Embryonic facial prominence (tissue), 1 donor: ENCODE measurements around the gene PLA2G15.

Source experiments
- DNase-seq: peaks from one replicate; pipeline ENCODE4 v3.0.0-alpha.2; 2016; ENCODE audit errors: extremely low spot score

PLA2G15 gene

GRCh38 chr16:68298312-68298711 lies 53.1 kb downstream of the PLA2G15 start:
- no peak for DNase-seq

- no peak for DNase-seq
Observed at GRCh38 chr16:68298907-68299561, 53.9 kb downstream of the PLA2G15 start.

GRCh38 chr16:68299571-68300453 lies 54.6 kb downstream of the PLA2G15 start:
- DNase-seq, result no peak

GRCh38 chr16:68300734-68301459 lies 55.7 kb downstream of the PLA2G15 start:
- no peak for DNase-seq

GRCh38 chr16:68306633-68307032 lies 61.5 kb downstream of the PLA2G15 start:
- no peak for DNase-seq

GRCh38 chr16:68309799-68310198 lies 64.6 kb downstream of the PLA2G15 start:
- DNase-seq, result no peak

GRCh38 chr16:68310437-68310773 lies 65.2 kb downstream of the PLA2G15 start:
- no peak for DNase-seq
